Cerebellar nuclear complex (tissue), 1 donor: ENCODE results near the gene RASA4B.
"Not testable (repeated sequence)": the region's sequence is repeated elsewhere in the genome, so short reads cannot be mapped to it uniquely, and the experiment has no call there.

Experiments
- DNase-seq, 2 experiments: peaks; one replicate each; lab custom pipeline; 2025; lab: John Stamatoyannopoulos, UW

Gene RASA4B

GRCh38 chr7:102511860-102512522, 5.6 kb downstream of the RASA4B start:
- DNase-seq: not testable (repeated sequence)

DNA sequence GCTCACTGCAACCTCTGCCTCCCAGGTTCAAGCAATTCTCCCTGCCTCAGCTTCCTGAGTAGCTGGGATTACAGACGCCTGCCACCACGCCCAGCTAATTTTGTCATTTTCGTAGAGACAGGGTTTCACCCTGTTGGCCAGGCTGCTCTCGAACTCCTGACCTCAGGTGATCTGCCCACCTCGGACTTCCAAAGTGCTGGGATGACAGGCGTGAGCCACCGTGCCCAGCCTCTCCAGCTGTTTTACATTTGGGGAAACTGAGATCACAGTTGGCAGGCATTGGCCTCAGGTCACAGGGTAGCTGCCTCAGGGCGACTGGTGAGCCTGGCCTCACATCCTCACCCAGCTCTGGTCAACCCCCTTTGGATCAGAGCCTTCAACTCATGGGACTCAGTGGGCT, 7.0 kb downstream of the RASA4B start:
- not testable (repeated sequence) for DNase-seq

- DNase-seq: not testable (repeated sequence)
These were observed 10.0 kb downstream of the RASA4B start for GRCh38 chr7:102507410-102508088.

GRCh38 chr7:102505298-102506185, 12.0 kb downstream of the RASA4B start:
- DNase-seq: not testable (repeated sequence)

DNA sequence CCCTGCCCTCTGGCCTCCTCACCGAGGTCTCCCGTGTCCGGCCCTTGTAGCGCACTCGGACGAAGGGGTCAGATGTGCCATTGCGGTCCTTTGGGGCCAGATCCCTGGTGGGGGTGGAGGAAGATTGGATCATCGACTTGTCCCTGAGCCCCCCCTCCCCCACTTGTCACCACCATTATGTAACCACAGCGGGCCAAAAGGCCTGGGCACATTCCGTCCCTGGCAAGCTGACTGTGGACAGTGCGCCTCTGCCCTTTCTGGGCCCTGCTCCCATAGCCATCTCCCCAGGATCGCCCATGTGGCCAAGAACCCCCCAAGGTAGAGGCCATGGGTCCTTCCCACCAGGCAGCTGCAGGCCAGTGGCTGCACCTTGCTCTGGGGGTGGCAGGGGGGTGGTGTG, 14.4 kb downstream of the RASA4B start:
- not testable (repeated sequence) for DNase-seq

- not testable (repeated sequence) for DNase-seq
These were observed 19.3 kb downstream of the RASA4B start for GRCh38 chr7:102498321-102498720.

DNA sequence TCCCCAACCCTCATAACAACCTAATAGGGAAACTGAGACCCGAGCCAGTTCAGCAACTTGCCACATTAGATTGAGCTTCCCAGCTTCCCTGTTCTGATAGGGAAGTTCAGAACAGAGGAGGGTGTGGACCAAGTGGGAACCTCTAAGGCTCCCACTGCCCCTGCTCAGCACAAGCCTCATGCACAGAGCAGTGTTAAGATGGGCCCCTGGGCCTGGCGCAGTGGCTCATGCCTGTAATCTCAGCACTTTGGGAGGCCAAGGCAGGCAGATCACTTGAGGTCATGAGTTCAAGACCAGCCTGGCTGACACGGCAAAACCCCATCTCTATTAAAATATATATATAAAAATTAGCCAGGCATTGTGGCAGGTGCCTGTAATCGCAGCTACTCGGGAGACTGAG, 20.3 kb downstream of the RASA4B start:
- not testable (repeated sequence) for DNase-seq

GRCh38 chr7:102496861-102497260, 20.7 kb downstream of the RASA4B start:
- not testable (repeated sequence) for DNase-seq

DNA sequence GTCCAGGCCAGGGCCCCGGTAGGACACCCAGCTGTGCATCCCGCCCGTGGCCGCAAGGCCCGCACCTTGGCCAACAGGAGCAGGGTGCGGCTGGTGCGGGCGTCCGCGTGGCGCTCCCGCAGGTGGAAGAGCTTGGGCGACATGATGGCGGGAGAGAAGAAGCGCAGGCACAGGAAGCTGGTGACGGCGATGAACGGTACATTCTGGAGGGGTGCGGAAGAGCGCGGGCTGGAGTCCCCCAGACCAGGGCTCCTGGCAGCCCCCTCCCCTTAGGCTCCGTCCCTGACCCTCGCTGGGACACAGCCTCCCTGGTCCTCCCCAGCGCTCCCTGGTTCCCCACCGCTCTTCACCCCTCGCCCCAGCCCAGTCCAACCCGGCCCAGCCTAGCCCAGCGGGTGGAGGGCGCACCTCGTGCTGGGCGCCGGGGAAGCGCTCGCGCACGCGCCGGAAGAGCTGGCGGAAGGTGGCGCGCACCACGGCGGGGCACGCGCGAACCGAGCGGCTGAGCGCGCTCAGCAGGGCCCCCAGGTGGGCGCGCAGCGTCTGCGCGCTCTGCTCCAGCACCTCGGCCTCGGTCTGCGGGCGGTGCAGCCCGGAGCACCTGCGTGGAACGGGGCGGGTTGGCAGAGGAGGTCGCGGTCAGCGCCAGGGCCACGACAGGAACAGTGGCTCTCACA, 23.0 kb downstream of the RASA4B start:
- not testable (repeated sequence) for DNase-seq

DNA sequence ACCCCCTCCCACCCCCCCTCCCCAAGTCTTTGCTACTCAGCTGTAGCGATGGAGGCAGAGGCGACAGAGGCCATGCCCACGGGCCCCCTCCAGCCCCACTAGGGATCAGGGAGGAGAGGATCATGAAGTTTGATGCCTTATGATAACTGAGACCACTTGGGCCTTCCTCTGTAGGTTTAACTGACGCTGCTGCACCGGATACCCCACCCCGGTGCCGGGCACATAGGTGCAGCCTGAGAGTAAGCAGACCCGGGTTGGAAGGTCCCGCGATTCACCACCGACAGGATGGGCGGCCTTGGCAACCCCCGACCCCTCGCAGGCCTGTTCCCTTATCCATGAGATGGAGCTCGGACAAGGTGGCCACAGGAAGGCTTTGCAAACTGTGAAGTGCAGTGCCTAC, 23.6 kb downstream of the RASA4B start:
- DNase-seq: not testable (repeated sequence)

DNA sequence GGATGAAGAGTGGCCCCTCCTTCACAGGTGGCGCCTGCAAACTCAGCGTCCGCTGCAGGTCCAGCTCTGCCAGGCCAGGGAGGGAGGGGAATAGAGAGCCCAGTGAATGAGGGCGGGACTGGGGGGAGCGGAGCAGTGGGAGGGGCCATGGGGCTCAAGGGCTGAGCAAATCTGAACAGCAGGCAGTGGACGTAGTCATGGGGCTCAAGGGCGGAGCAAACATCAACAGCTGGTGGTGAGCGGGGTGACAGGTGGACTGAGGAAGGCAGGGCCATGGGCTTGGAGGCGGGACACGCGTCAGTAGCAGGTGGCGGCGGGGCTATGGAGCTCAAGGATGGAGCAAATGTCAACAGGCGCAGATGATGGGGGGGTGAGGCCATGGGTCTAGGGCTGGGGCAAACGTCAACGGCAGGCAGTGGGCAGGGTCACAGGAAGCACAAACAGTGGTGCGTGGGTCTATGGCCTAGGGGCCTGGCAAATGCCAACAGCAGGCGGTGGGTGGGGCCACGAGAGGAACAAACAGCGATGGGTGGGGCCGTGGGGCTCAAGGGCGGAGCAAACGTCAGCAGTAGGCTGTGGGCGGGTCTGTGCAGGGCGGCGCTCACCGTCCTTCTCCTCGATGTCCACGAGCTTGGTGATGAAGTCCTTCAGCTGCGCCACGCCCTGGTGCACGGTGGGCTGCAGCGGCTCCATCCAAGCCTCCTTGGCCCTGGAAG, 24.2 kb downstream of the RASA4B start:
- not testable (repeated sequence) for DNase-seq

- DNase-seq: not testable (repeated sequence)
These were observed 27.0 kb downstream of the RASA4B start for GRCh38 chr7:102490529-102491075.

- DNase-seq: not testable (repeated sequence)
These were observed 33.3 kb downstream of the RASA4B start for GRCh38 chr7:102484317-102484716.

- not testable (repeated sequence) for DNase-seq
These were observed 35.6 kb downstream of the RASA4B start for GRCh38 chr7:102481962-102482361.

DNA sequence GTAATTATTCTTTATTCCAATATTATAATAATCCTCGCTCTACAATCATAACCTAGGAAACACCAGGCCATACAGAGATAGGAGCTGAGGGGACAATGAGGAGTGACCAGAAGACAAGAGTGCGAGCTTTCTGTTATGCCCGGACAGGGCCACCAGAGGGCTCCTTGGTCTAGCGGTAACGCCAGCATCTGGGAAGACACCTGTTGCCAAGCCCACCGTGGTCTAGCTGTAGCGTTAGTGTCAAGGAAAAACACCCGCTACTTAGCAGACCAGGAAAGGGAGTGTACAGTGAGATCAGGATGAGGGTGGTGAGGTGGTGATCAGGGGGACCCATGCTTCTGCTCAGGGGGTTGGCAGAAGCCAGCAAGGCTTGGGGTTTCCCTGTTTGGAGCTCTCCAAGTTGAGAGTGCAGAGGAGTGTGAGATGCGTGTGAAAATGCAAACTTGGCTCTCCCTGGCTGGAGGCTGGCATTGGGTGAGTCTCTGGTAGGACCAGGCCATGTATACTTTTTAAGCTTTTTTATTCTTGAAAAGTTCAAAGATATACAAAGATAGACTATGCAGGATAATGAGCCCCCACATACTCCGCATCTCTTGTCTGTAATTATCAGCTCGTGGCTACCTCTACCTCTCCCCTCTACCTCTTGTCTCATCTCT, 37.5 kb downstream of the RASA4B start:
- not testable (repeated sequence) for DNase-seq

GRCh38 chr7:102479209-102479584, 38.4 kb downstream of the RASA4B start:
- DNase-seq: not testable (repeated sequence)

GRCh38 chr7:102478314-102479208, 39.0 kb downstream of the RASA4B start, which contains the start of gene POLR2J:
Gene POLR2J (minus strand): TSS chr7:102478922. CDS start chr7:102478860, 62 bp downstream.
- not testable (repeated sequence) for DNase-seq

DNA sequence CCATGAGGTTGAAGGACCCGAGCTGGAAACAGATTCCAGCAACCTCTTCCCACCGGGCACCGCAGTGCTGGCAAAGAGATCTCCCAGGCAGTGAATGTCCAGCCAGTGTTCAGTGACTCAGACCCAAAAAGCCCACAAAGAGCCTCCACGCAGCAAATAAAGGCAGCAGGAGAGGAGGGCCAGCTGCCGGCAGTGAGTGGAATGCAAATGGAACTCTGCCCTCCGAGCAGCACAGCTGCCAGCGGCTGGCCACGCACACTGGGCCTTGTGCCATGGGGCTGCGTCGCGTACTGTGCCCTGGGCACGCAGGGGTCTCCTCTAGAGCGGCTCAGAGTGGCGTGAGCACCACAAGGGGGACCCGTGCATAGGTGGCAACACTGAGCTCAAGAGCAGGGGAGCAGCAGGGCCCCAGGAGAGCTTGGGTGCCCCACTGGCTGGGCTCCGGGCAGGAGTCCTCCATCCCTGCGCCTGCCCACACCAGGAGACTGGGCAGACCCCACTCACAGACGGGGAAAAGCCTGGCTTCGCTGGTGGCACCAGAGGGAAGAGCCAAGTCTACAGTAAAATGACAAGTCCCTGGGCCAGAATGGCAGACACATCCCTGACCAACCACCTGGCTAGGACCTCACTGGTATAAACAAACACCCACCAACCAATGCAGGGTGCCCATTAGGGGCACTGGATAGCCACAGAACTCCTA, 42.7 kb downstream of the RASA4B start:
- DNase-seq: not testable (repeated sequence)
